ENCODE data around the gene GRIK1. TPM values are rescaled to one million over a fixed set of nuclear protein-coding genes. Genes with fewer than 3 reads are reported as not detected.

GRIK1 gene
- polyA plus RNA-seq, 4 donors, result 1.3 to 3.3 (median 2.2) TPM

DNA sequence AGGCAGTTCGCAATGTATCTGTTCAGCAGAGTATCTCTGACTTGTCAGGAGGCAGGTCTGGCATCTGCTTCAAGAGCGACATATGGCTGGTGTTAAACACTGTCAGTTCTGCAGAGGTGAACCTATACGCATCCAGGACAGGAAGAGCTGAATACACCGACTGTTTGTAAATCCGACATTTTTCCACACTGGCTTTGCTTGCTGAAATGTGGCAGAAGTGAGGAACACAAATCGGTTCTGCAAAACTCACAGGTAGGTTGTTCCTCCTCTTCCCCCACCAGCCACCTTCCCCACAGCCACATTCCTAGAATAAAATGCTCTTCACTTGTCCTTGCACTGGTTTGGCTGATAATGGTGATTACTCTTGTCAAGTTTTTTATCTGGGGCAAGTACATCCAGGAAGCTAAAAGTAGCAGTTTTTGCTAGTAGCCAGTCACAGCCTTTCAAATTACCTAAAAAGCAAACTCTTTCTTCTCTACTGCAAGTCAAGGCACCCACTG lies 289.2 kb downstream of the GRIK1 start:
- no peak for DNase-seq (ENCODE audit: low read depth in 4 of 4, low spot score in 3 of 4)

DNA sequence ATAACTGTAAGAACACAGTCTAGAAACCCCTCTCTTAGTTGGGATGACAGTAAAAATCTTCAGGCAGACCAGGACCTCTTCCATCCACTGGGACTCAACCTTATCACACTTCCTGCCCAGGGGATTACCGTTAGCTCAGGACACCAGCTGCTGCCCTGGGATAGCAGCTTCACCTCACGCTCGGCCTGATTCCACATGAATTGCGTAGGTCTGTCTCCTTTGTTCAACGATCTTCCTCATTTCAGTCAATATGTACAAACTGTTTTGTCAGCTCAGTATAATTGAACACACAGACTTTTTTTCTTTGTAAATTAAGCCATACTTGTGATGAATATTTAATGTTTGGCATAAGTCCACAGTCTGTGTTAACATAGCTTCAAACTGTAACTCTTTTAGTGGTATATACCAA lies 290.4 kb downstream of the GRIK1 start:
- DNase-seq (ENCODE audit: low read depth in 4 of 4, low spot score in 3 of 4), result no peak

DNA sequence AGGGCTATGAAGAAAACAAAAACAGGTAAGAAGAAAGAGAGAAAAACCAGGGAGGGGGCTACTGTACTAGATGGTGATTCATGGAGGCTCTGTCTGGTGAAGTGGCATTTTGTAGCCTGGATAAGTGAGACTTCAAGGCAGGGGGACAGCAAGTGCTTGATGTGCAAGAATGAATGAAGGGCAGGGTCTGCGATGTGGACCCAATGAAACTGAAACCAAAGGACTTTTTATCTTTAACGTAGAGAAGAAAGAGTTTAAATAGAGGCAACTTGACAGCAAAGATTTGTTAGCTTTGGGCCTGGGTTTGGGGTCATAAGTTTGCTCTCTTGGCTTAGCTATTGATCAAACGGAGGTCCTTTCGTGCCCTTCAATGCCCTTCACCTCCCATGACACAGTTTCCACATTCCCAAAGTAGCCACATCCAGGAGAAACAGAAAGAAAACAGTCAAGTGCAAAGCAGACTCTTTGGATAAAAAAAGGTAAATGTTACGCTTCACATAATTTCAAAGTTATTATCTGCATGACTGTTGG lies 291.0 kb downstream of the GRIK1 start:
- DNase-seq (ENCODE audit: low read depth in 4 of 4, low spot score in 3 of 4), result no peak

DNA sequence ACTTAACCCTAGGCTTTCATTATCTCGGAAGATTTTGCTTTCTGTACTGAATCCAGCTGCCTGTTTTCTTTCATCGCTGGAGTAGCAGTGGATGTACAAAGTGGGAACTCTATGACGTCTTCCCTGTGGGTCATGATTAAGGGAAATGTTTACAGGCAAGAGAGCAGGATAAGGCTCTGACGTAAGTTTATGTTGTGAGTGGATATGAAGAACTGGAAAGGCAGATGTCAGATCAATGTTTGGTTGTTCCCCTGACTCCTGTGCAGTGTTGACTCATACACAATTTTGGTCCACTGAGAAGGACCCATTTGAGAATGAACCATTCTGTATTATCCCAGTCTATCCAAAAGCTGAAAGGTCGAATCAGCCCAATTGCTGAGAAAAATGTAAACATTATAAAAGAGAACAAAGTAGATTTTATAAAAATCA lies 292.4 kb downstream of the GRIK1 start:
- no peak for DNase-seq (ENCODE audit: low read depth in 4 of 4, low spot score in 3 of 4)

DNA sequence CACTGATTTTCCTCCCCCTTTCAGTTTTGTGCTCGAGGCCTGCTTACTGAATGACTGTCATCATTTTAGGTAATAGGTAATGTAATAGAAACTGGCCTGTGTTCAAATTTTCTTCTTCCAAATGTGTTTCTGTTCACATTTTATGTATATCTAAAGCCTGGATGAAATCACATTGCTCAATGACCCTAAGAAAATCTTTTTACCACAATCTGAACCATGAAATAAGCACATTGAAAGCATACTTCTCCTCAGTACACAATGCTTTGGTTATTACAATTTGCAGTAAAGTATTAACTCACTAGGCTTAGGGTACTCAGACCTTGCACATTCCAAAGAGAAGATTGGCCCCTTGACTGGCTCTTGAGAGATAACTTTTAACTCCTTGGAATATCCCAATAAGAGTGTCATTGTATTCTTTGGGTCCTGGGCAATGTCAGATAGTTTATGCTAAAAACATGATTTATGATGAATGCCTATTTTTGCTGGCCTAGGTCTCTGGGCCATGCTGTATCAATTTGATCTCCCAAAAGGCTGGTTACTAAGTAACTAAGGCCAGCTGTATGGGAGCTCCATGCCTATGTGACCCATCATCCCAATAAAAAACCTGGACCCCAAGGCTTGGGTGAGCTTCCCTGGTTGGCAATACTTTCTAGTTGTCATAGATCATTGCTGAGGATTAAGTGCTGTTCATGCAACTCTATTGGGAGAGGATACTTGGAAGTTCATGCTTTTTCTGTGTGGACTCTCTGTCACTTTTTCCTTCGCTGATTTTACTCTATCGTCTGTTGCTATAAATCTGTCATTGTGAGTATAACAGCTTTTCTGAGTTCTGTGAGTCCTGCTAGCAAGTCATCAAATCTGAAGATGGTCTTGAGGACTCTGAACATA lies 293.9 kb downstream of the GRIK1 start:
- no peak for DNase-seq (ENCODE audit: low read depth in 4 of 4, low spot score in 3 of 4)

DNA sequence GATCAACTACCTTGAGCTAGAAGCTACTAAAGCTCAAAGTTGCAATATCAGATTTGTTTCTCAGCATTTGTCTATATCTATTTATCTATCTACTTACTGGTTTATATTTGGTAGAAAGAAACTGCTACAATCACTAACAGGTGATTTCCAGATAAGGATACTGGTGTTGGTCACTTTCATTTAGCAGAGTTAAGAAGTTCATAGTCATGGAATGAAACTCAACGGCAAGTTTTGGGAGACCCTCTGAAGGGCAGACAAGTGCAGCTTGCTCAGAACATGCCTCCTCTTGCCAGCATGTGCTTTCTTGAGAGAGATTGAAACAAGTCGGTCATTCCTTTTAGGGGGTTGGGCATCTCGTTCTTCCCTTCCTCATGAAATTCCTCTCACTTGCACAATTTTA lies 296.5 kb downstream of the GRIK1 start:
- no peak for DNase-seq (ENCODE audit: low read depth in 4 of 4, low spot score in 3 of 4)

DNA sequence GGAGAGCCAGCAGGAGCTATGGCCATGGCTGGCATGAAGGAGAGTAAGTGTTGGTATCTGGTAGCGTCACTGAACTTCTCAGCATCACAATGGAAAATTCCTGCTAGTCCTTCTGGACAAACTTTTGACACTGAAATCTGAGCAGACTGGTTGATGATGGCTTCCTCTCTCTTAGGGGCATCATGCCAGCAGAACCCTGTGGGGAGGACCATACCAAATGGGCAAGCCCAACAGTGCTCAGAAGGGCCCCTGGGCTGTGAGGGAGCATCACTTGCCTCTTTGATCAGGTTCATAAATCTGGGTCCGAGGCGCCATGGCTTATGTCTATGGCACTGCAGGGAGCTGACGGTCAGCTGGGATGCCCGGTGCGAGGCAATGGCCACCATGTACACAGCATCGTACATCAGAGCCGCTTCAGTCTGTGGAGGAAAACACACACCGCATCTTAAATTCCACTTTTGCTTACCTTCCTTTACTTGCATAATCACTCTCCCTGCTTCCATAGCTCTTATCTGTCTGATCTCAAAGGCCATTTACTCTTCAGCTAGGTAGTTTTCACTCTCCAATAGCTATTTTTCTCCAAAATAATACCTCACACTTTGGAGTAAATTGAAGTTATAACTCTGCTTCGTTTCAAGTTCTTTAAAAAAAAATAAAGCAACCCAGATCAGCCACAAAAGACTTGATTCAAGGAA lies 297.1 kb downstream of the GRIK1 start:
- DNase-seq (ENCODE audit: low read depth in 4 of 4, low spot score in 3 of 4), result no peak

DNA sequence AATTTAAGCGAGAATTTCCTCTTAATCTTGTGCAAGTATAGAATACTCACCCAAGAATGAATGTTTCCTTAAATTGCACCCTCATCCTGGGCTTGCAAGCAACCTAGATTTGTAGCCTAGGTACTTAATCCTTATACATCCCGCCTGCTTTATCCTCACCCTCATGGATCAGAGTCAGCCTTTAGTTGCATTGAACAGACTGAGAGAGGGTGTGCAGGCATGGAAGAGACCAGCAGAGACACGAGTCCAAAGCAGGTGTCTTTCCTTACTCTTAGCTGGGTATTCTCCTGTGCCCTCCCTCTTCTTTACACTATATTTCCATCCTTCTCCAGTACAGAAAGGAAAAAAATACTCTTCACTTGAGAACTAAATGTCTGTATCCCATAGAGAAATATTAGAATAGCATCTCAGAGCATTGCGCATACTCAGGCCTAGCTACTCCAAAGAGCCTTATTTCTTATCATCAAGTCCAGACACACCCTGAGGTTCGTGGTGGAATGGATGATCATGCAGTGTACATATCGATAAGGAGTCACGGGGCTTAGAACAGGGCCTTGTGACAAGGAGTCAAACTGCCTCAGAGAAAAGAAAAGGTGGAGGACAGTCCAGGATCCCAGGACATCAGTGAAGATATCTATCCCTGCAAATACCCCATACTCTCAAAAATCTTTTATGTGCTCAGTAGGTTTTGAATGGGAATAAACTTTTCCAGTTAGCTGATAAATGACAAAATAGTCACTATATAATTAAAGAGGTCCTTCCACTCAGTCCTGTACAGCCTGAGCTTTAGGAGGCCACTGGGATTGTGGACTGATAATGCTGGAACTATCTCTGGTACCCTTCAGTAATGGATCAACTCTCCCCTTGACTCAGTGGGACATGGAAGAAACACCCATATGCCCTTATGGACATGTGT lies 297.9 kb downstream of the GRIK1 start:
- DNase-seq (ENCODE audit: low read depth in 4 of 4, low spot score in 3 of 4), result no peak

DNA sequence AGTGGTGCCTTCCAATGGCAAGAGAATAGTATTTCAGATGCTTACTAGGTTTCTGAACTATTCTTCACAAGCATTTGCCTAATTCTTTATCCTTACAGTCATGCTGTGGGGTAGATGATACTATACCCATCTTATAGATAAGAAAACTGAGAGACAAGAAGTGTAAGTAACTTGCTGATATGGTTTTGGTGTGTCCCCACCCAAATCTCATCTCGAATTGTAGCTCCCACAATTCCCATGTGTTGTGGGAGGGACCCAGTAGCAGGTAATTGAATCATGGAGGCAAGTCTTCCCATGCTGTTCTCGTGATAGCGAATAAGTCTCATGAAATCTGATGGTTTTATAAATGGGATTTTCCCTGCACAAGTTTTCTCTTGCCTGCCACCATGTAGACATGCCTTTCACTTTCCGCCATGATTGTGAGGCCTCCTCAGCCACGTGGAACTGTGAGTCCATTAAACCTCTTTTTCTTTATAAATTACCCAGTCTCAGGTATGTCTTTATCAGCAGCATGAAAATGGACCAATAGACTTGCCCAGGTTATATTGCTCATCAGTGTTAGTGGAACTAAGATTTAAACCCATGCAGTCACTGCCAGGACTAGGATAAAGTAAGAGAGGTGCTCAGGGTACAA lies 298.7 kb downstream of the GRIK1 start:
- DNase-seq (ENCODE audit: low read depth in 4 of 4, low spot score in 3 of 4), result no peak

DNA sequence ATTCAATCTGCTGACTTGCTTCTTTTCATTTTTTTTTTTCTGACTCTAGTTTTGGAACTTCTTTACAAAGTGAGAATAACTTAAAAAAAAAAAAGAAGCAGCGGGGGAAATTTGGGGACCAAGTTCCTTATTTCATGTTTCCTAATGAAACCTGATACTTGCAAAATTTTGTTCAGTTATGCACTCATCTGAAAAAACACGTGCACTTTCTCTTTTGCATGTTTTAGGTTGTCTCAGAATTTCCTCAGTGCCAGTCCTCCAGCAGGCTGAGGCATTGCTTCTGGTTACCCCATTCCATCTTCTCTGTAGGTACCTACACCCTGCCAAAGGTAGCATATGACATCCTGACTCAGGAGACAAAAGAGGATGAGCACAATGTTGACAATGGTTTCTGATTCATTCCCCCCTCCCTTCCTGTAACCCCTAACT lies 299.7 kb downstream of the GRIK1 start:
- DNase-seq (ENCODE audit: low read depth in 4 of 4, low spot score in 3 of 4), result no peak

DNA sequence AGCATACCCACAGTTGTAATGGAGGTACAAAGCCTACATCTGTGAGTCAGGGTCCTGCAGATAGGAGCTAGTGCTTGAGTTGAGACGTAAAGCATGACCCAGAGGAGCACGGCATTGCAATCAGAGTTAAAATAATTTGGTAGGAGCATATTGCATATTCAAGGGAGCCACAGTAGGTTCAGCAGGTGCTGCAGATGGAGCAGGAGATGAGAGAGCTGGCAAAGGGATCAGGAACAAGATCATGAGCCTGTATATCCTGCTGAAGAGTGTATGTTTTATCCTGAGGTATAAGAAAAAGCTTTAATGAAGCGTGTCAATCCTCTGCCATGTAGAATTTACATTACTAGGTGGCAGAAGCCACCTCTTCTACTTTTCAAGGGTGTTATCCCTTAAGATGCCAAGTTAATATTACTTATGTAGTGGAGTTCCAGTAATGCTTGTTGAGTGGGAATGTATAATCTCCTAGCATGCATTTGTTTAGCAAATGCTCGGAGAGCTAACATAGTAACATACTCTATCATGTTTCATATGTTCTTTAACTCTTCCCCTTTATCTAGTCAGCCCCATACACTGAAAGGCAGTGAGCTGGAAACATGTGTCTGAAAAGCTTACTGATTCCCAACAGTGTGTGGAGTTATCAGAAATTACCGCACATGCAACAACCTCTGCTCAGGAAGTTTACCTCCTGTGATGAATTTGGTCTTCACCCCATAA lies 300.3 kb downstream of the GRIK1 start:
- DNase-seq (ENCODE audit: low read depth in 4 of 4, low spot score in 3 of 4), result no peak

DNA sequence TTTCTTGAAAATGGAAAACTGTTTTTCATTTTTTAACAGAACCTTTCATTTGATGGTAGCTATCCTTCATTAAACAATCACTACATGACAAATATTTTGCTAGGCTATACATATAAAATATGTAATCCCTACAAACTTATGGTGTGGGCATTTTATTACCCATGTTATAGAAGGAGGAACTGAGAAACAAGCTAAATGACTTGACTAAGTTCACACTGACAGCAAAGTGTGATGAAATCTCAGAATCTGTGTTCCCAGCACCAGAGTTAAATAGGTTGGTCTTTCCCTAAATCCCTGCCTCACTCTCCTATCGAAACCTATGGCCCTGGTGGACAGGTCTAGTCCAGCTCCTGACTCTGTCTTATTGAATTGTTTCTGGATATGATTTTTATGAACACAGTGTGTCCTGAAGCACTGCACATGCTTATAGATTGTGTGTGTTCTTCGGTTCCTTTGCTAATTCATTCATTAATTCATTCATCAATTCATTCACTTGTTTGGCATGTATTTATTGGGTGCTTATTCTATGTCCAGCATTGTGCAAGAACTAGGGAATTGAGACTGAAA lies 301.0 kb downstream of the GRIK1 start:
- DNase-seq (ENCODE audit: low read depth in 4 of 4, low spot score in 3 of 4), result no peak

DNA sequence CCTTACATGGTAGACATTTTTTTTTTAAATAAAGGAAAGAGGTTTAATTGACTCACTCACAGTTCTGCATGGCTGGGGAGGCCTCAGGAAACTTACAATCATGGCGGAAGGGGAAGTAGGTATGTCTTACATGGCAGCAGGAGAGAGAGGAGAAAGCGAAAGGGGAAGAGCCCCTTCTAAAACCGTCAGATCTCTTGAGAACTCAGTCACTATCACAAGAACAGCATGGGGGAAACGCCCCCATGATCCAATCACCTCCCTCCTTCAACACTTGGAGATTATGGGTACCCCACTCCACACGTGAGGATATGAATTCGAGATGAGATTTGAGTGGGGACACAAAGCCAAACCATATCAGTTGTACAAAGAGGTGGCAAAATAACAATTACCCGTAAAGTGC lies 301.7 kb downstream of the GRIK1 start:
- no peak for DNase-seq (ENCODE audit: low read depth in 4 of 4, low spot score in 3 of 4)

DNA sequence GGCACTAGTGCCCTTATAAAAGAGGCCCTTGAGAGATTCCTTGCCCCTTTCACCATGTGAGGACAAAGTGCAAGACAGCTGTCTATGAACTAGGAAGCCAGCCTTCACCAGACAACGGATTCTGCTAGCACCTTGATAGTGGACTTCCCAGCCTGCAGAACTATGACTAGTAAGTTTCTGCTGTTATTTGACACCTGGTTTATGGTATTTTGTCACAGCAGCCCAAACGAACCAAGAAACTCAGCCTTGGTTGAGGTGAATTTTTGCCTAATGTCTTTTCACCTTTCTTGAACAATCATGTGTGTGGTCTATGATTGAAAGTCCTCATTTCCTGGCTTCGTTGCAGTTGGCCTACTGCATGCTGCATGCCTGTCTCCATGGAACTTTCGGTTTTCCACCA lies 302.2 kb downstream of the GRIK1 start:
- no peak for DNase-seq (ENCODE audit: low read depth in 4 of 4, low spot score in 3 of 4)

DNA sequence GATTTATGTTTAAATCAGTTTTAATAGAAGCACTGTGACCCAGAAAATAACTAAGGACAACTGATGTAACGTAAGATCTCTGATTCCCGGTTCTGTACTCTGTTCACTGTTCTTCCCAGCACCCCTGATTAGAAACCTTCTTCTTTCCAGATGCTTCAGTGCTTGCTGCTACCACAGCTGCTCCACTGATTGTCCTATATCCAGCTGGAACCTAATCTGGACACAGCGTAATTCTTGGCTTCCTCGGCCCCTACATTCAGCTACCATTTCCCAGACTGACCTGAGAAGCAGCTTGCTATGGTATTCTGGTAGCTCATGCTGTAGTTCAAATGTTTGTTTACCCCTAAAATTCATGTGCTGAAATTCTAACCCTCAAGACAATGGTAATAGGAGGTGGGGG lies 302.7 kb downstream of the GRIK1 start:
- no peak for DNase-seq (ENCODE audit: low read depth in 4 of 4, low spot score in 3 of 4)

DNA sequence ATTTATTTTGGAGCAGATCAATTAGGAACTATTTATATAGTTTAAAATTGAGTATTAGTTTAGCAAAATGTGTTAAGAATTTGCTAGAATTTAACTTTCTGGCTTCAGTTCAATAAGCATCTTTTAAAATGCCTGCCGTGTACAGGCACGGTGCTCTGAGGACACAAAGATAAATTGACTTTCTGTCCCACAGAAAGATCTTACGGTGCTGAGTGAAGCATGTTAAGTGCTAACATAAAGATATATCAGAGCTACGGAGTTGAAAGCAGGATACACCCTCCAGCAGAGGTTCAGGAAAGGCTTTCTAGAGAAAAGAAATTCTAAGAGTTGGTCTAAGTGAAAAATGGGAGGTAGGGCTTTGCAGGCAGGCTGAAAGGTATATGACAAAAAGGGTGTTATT lies 305.4 kb downstream of the GRIK1 start:
- no peak for DNase-seq (ENCODE audit: low read depth in 4 of 4, low spot score in 3 of 4)

DNA sequence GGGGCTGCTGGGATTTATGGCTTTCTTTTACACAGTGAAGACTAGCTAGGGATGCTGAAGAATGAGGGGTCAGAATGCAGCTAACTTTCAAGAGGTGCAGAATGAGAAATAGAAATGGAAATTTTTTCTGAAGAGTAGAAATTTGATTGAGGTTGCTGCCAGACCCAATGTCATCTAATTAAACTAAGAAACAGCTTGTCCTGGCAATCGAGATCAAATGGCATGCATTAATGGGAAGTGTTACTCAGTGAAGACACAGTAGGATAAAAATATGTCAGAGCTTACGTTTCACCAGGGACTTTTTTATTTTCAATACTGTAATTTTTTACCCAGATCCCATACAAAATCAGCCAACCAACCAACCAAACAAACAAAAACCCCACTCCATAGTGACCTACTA lies 306.0 kb downstream of the GRIK1 start:
- DNase-seq (ENCODE audit: low read depth in 4 of 4, low spot score in 3 of 4), result no peak

DNA sequence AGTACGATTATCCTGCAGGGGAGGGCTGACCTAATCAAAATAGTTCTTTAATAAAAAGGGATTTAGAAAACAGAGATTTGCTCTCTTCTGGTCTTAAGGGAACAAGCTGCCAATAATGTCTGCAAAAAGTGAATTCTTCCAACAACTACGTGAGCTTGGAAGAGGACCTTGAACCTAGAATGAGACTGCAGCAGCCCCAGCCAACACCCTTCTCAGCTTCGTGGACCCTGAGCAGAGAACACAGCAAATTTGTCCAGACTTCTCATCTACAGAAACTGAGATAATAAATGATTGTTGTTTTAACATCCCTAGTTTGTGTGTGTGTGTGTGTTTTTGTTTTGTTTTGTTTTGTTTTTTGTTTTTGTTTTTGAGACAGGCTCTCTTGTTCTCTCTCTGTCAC lies 309.4 kb downstream of the GRIK1 start:
- DNase-seq (ENCODE audit: low read depth in 4 of 4, low spot score in 3 of 4), result no peak

DNA sequence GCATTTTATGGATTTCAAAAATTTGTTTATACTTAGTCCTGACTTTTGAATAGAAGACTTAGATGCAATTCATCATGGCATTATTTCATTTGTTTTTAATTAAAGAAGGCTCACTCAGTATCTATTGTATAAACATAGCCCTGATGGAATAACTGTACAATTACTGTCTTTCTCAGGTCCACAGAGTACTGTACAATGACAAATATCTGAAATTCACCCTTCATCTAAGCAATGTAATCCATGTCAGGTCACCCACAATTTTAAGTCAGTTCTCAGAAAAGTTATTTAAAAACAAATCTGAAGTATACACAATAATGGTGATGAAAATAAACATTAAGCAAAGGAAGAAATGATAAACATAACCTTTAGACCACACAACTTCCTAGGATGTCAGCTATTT lies 311.9 kb downstream of the GRIK1 start:
- no peak for DNase-seq (ENCODE audit: low read depth in 4 of 4, low spot score in 3 of 4)

Measured in left renal pelvis (tissue), 4 donors.